PFSK-1 (cell line): ENCODE results near the gene HMCES.

Experiments used
- FOXP2 ChIP-seq: optimal IDR thresholded peaks from 2 replicates; pipeline ENCODE3; 2011; ENCODE audit warnings: borderline replicate concordance, control low read depth, inconsistent platforms; ENCODE audit not compliant: insufficient read depth; ENCODE audit errors: extremely low read length, extremely low read depth
- POLR2AphosphoS5 ChIP-seq: IDR thresholded peaks from 2 replicates; pipeline ENCODE4 v1.6.1; 2012; ENCODE audit warnings: low read depth, mild to moderate bottlenecking, control low read depth, low read length, moderate library complexity
- REST ChIP-seq, 2 experiments: IDR thresholded peaks; 2 replicates each; pipeline versions ENCODE4 v1.6.1 to v1.8.0; 2011 to 2012; ENCODE audit warnings: low read depth in 2 of 2, low read length in 2 of 2, control low read depth in 1 of 2, inconsistent platforms in 1 of 2, mild to moderate bottlenecking in 1 of 2, moderate library complexity in 1 of 2; ENCODE audit not compliant: insufficient read depth in 1 of 2
- SIN3A ChIP-seq: IDR thresholded peaks from 2 replicates; pipeline ENCODE4 v1.6.1; 2012; ENCODE audit warnings: mild to moderate bottlenecking, low read length, moderate library complexity, borderline replicate concordance; ENCODE audit not compliant: insufficient read depth
- TAF1 ChIP-seq: IDR thresholded peaks from 2 replicates; pipeline ENCODE4 v1.6.1; 2012; ENCODE audit warnings: low read length, control low read depth, borderline replicate concordance; ENCODE audit not compliant: insufficient read depth

HMCES gene

DNA sequence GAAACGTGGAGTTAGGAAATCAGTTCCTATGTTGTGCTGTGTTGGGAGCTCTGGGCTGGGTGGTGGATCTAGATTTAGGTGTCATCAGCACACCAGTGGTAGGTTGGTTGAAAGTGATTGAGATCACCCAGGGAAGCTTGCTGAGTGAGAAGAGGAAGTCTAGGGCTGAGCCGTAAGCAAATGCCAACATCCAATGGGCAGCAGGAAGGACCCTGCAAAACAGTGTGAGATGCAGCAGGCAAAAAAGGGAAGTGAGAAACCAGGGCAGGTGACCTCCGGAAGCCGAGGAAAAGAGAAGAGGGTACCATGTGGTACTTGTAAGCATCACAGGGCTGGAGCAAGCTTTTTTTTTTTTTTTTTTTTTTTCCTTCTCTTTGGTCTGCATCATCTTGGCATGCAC is 45.1 kb upstream of the HMCES start:
- no peak for TF ChIP-seq TAF1
- no peak for TF ChIP-seq POLR2AphosphoS5
- TF ChIP-seq FOXP2: no peak
- TF ChIP-seq SIN3A: no peak
- TF ChIP-seq REST (IDR thresholded peaks at IDR 0.05; ENCODE audit: insufficient read depth in 1 of 2, low read depth in 2 of 2, low read length in 2 of 2): no peak

DNA sequence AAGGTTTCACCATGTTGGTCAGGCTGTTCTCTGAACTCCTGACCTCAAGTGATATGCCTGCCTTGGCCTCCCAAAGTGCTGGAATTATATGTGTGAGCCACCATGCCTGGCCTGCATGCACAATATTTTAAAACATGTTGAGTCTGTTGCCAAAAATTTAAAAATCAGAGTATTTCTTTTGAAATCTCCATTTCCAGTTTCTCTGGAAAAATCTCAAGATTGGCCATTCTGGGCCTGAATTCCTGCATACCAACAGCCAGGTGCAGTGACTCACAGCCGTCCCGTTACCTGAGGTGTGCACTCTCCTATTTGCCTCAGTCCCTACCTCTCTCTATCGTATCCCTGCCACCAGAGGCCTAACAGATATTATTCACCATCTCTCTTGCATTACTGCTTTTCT is 44.2 kb upstream of the HMCES start:
- TF ChIP-seq REST (IDR thresholded peaks at IDR 0.05; ENCODE audit: insufficient read depth in 1 of 2, low read depth in 2 of 2, low read length in 2 of 2) (no peak), POLR2AphosphoS5 (no peak), SIN3A (no peak), FOXP2 (no peak), TAF1 (no peak)

DNA sequence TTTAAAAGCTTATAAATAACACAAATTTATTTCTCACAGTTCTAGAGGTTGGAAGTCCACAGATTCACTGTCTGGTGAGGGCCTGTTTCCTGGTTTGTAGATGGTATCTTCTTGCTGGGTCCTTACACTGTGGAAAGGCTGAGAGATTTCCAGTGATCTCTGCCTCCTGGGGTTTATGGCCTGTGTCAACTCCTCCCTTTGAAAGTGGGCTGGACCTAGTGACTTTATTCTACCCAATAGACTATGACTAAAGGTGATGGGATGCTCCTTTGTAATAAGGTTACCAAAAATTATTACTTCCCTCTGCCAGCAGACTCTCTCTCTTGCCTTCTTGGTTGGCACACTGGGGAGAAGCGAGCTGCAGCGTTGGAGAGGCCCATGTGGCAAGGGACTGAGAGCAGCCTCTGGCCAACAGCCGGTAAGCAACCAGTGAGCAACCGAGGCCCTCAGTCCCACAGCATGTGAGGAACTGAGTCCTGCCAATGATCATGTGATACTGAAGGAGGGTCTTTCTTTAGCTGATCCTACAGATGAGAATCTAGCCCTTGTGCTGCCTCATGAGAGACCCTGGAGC is 43.2 kb upstream of the HMCES start:
- TF ChIP-seq FOXP2: no peak
- TF ChIP-seq TAF1: no peak
- no peak for TF ChIP-seq SIN3A
- no peak for TF ChIP-seq REST (IDR thresholded peaks at IDR 0.05; ENCODE audit: insufficient read depth in 1 of 2, low read depth in 2 of 2, low read length in 2 of 2)
- no peak for TF ChIP-seq POLR2AphosphoS5

DNA sequence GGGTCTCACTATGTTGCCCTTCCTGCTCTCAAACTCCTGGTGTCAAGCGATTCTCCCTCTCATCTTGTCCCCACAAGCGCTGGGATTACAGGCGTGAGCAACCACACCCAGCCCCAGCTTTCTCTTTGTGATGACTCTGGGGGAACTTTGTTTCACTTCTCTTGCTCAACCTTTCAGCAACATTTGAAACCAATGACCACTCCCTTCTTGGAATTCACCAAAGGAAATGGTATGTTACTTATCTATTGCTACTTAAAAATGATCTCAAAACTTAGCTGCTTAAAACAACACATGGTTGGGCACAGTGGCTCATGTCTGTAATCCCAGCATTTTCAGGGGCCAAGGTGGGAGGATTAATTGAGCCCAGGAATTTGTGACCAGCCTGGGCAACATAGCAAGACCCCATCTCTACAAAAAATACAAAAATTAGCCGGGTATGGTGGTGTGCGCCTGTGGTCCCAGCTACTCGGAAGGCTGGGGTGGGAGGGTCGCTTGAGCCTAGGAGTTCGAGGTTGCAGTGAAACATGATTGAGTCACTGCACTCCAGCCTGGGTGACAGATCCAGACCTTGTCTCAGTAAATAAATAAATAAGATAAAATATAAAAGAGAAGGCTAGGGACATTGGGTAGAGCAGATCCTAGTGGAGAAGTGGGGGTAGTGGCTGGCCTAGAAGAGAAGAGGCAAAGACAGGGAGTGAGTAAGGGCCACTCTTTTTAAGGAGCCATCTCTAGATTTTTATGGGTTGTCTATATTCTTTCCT is 39.5 kb upstream of the HMCES start:
- TF ChIP-seq REST (IDR thresholded peaks at IDR 0.05; ENCODE audit: insufficient read depth in 1 of 2, low read depth in 2 of 2, low read length in 2 of 2) (no peak), FOXP2 (no peak), TAF1 (no peak), POLR2AphosphoS5 (no peak), SIN3A (no peak)
